Colonic mucosa (tissue), 4 donors: ENCODE results near the gene NTN1. TPM values are rescaled to one million over a fixed set of nuclear protein-coding genes. Genes with fewer than 3 reads are reported as not detected.

Experiments
- DNase-seq: peaks from one replicate; pipeline ENCODE4 v3.0.0-alpha.2; 2020
- H3K27ac ChIP-seq: fragments of 200-600 bp; one replicate; pipeline ENCODE4 v1.8.0; 2021
- H3K27me3 ChIP-seq: fragments of 200-600 bp; one replicate; pipeline ENCODE4 v1.8.0; 2021
- H3K36me3 ChIP-seq: fragments of 200-600 bp; one replicate; pipeline ENCODE4 v1.8.0; 2021
- H3K4me1 ChIP-seq: fragments of 200-600 bp; one replicate; pipeline ENCODE4 v1.8.0; 2021; ENCODE audit warnings: mild to moderate bottlenecking
- H3K4me3 ChIP-seq: fragments of 200-600 bp; one replicate; pipeline ENCODE4 v1.8.0; 2021
- H3K9ac ChIP-seq, 2 donors: one replicate each; pipeline ENCODE4 v1.7.0; 2013; ENCODE audit warnings: control low read depth in 2 of 2, low read depth in 2 of 2, low read length in 2 of 2
- H3K9me3 ChIP-seq: fragments of 200-600 bp; one replicate; pipeline ENCODE4 v1.8.0; 2021
- CTCF ChIP-seq: fragments of 200-600 bp; IDR thresholded peaks from one replicate; pipeline ENCODE4 v1.8.0; 2022; ENCODE audit warnings: antibody characterized with exemption, mild to moderate bottlenecking
- intact Hi-C: fragments of 100-400 bp; cut with DNase I; formaldehyde crosslinking; loops from one replicate; pipeline ENCODE4 v1.14.1; 2022
- total RNA-seq, 2 donors: library from RNA; stranded (reverse); fragmentation: NEBNext Ultra II Directional in 1 of 2; extraction: Animal tissue kit (Norgen Biotek cat#: 25700) in 1 of 2; gene quantifications; one replicate each; pipeline ENCODE4 v1.2.1, GENCODE V29; 2021
- donor health status: healthy.
- donor health status: DM: no; HTN: no; CAD: no.
- donor health status: DM: no; HTN: no; CAD: no.

The NTN1 gene
- total RNA-seq, 2 donors from 2014 or later = 2.1 to 5.5 TPM

- Histone ChIP-seq H3K4me1 (no peaks in the 10 kb centered on the region), H3K27me3 (no peaks in the 10 kb centered on the region), H3K4me3 (no peak overlapping the region), H3K36me3 (no peaks in the 10 kb centered on the region), H3K9ac (no peak overlapping the region), H3K27ac (no peak overlapping the region), H3K9me3 (no peaks in the 10 kb centered on the region)
- intact Hi-C loops = no loop called here
- no peak for DNase-seq
- no peak for TF ChIP-seq CTCF
These were observed 43.1 kb downstream of the NTN1 start for GRCh38 chr17:9064311-9064834.

- Histone ChIP-seq H3K9ac (no peak overlapping the region), H3K27ac (no peak overlapping the region), H3K36me3 (no peaks in the 10 kb centered on the region), H3K27me3 (no peaks in the 10 kb centered on the region), H3K9me3 (no peaks in the 10 kb centered on the region), H3K4me3 (no peak overlapping the region), H3K4me1 (peaks cover 4% of the 10 kb centered on the region)
- TF ChIP-seq CTCF = no peak
- DNase-seq = no peak
- intact Hi-C loops = no loop called here
These were observed 49.7 kb downstream of the NTN1 start for GRCh38 chr17:9071016-9071415.

- peak overlapping the region; percentile 26 for H3K27ac ChIP-seq
- no peak overlapping the region for H3K4me3 ChIP-seq
- intact Hi-C loops = no loop called here
- no peaks in the 10 kb centered on the region for H3K36me3 ChIP-seq
- TF ChIP-seq CTCF = no peak
- peaks cover 4% of the 10 kb centered on the region for H3K4me1 ChIP-seq
- DNase-seq = no peak
- H3K9ac ChIP-seq = no peak overlapping the region
- no peaks in the 10 kb centered on the region for H3K27me3 ChIP-seq
- no peaks in the 10 kb centered on the region for H3K9me3 ChIP-seq
These were observed 50.6 kb downstream of the NTN1 start for GRCh38 chr17:9071811-9072498.

GRCh38 chr17:9072696-9073339, 51.5 kb downstream of the NTN1 start:
- Histone ChIP-seq H3K9me3 (no peaks in the 10 kb centered on the region), H3K4me1 (peaks cover 4% of the 10 kb centered on the region), H3K27me3 (no peaks in the 10 kb centered on the region), H3K4me3 (no peak overlapping the region), H3K9ac (no peak overlapping the region), H3K27ac (peak overlapping the region; percentile 26), H3K36me3 (no peaks in the 10 kb centered on the region)
- TF ChIP-seq CTCF = no peak
- peak; percentile 39 for DNase-seq
- intact Hi-C loops = no loop called here

- Histone ChIP-seq H3K4me1 (peaks cover 4% of the 10 kb centered on the region), H3K27me3 (no peaks in the 10 kb centered on the region), H3K36me3 (no peaks in the 10 kb centered on the region), H3K9me3 (no peaks in the 10 kb centered on the region), H3K4me3 (no peak overlapping the region), H3K9ac (no peak overlapping the region), H3K27ac (no peak overlapping the region)
- intact Hi-C loops = no loop called here
- no peak for TF ChIP-seq CTCF
- no peak for DNase-seq
These were observed 52.8 kb downstream of the NTN1 start for GRCh38 chr17:9074131-9074530.
